ENCODE results near the gene ARVCF. TPM values are rescaled to one million over a fixed set of nuclear protein-coding genes. Genes with fewer than 3 reads are reported as not detected.

The ARVCF gene
- total and polyA plus RNA-seq, 4 donors, result 10.0 to 23.4 (median 16.6) TPM

DNA sequence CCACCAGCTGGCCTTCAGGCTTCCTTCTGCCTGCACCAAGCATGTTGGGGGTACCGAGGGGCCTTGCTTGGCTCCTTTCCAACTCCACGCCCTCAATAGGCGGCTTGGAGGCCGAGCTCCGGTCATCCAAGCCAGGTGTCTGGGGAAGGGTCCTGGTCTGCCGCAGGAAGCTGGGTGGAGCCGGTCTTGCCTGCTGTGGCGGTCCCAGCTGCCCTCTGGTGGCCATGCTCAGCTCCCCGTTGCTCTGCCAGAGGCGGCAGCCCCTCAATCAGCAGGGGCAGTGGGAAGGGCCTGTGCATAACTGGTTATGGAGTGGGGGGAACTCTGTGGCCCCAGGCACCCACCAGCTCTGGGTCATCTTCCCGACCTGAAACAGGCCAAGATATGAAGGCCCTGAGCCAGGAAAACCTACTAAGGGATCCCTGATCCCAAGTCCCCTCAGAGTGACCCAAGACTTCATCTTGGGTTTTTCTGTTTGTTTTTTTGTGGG is 3.2 kb downstream of the ARVCF start:
- Histone ChIP-seq H3K9ac (ENCODE audit: insufficient read depth in 1 of 2, low read length in 2 of 2) (no peak overlapping the region), H3K4me3 (no peak overlapping the region), H3K27me3 (ENCODE audit: control insufficient read depth in 3 of 3, insufficient read depth in 3 of 3, low read length in 2 of 3) (peaks cover 0 to 17% (median 13%) of the 10 kb centered on the region in 3 donors), H3K9me3 (ENCODE audit: control insufficient read depth in 4 of 4, insufficient read depth in 3 of 4, low read length in 3 of 4) (no peaks in the 10 kb centered on the region), H3K27ac (ENCODE audit: low read depth in 1 of 2, low read length in 1 of 2) (no peak overlapping the region), H3K36me3 (ENCODE audit: control insufficient read depth in 4 of 4, insufficient read depth in 4 of 4, low read length in 4 of 4) (no peaks in the 10 kb centered on the region), H3K4me1 (ENCODE audit: control insufficient read depth in 5 of 5, insufficient read depth in 5 of 5, low read length in 5 of 5) (peaks cover 0 to 12% (median 6%) of the 10 kb centered on the region in 5 donors)
- WGBS, 2 donors, result 2 to 14% methylated on average over 11 of the region's 11 CpGs
- TF ChIP-seq, protein P1, sequence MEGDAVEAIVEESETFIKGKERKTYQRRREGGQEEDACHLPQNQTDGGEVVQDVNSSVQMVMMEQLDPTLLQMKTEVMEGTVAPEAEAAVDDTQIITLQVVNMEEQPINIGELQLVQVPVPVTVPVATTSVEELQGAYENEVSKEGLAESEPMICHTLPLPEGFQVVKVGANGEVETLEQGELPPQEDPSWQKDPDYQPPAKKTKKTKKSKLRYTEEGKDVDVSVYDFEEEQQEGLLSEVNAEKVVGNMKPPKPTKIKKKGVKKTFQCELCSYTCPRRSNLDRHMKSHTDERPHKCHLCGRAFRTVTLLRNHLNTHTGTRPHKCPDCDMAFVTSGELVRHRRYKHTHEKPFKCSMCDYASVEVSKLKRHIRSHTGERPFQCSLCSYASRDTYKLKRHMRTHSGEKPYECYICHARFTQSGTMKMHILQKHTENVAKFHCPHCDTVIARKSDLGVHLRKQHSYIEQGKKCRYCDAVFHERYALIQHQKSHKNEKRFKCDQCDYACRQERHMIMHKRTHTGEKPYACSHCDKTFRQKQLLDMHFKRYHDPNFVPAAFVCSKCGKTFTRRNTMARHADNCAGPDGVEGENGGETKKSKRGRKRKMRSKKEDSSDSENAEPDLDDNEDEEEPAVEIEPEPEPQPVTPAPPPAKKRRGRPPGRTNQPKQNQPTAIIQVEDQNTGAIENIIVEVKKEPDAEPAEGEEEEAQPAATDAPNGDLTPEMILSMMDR (IDR thresholded peaks at IDR 0.05; ENCODE audit: control extremely low read depth, extremely low read depth), result peak; percentile 72
- ATAC-seq (ENCODE audit: insufficient read depth, low FRiP score) (no peak), DNase-seq (peak; percentile 70 to 83 (median 80))

DNA sequence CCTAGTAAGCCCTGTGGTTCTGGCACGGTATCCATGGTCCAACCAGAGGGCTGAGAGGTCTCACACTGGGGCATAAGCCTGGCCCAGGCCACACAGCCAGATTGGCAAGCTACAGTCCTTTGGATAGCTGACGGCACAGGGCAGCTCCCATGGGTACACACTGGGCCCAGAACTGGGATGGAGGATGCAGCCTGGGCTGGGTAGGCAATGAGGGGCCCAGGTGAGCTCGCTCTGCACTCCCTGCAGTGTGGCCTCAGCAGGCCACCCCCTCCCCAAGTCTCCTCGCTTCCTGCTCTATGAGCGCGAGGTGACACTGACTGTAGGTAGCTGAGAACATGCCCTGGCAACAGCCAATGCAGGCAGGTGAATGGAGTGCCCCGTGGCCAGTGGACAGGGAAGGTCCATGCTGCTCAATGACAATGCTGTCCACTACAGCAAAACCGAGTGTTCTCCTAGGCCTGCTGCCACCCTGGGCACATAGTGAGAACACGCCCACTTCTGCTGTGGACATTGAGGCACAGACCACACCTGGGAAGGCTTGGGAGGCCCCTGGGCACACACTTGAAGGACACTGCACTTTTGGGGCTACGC is 3.8 kb downstream of the ARVCF start:
- Histone ChIP-seq H3K36me3 (ENCODE audit: control insufficient read depth in 4 of 4, insufficient read depth in 4 of 4, low read length in 4 of 4) (no peaks in the 10 kb centered on the region), H3K27me3 (ENCODE audit: control insufficient read depth in 3 of 3, insufficient read depth in 3 of 3, low read length in 2 of 3) (peaks cover 0 to 16% (median 9%) of the 10 kb centered on the region in 3 donors), H3K4me1 (ENCODE audit: control insufficient read depth in 5 of 5, insufficient read depth in 5 of 5, low read length in 5 of 5) (peaks cover 0 to 12% (median 6%) of the 10 kb centered on the region in 5 donors), H3K9me3 (ENCODE audit: control insufficient read depth in 4 of 4, insufficient read depth in 3 of 4, low read length in 3 of 4) (no peaks in the 10 kb centered on the region), H3K4me3 (no peak overlapping the region), H3K9ac (ENCODE audit: insufficient read depth in 1 of 2, low read length in 2 of 2) (no peak overlapping the region), H3K27ac (ENCODE audit: low read depth in 1 of 2, low read length in 1 of 2) (no peak overlapping the region)
- no peak for DNase-seq
- no peak for ATAC-seq (ENCODE audit: insufficient read depth, low FRiP score)
- TF ChIP-seq, protein P1 (IDR thresholded peaks at IDR 0.05; ENCODE audit: control extremely low read depth, extremely low read depth), result no peak
- WGBS, 2 donors, result 86 to 92% methylated on average over 10 of the region's 10 CpGs

DNA sequence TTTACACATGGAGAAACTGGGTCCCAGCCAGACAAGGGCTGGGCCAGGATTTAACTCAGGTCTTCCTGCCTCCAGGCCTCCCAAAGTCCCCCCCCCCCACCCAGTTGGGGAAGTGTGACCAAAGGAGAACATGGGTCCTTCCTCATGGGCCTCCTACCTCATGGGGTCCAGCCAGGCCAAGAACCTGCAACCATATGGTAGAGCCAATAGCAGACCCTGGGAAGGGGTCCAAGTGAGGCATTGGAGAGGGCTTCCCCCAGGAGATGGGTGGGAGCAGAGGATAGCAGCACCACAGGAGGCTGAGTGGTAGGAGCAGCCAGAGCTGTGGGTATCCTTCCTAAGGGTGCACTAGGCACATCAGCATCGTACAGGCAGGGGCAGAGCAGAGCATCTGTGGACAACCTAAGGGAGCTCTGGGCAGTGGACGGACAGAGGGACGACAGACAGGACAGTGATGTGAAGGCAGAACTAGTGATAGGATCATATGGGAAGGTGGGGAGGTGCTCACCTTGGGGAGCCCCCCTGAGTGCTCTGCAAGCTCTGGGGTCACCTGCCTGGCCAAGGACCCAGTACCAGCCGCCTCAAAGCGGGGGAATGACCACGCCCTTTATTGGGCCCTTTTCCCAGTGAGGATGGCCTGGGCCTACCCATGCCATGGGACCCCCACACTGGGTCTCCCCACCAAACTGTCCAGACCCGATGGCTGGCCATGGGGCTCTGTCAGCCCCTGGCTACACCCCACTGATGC is 4.5 kb downstream of the ARVCF start:
- 97% methylated on average over 6 to 7 of the region's 7 CpGs for WGBS, 2 donors
- no peaks in the 10 kb centered on the region for H3K36me3 ChIP-seq (ENCODE audit: control insufficient read depth in 4 of 4, insufficient read depth in 4 of 4, low read length in 4 of 4)
- no peak for ATAC-seq (ENCODE audit: insufficient read depth, low FRiP score)
- H3K27ac ChIP-seq (ENCODE audit: low read depth in 1 of 2, low read length in 1 of 2), result no peak overlapping the region
- H3K4me3 ChIP-seq, result no peak overlapping the region
- peaks cover 0 to 1% (median 0%) of the 10 kb centered on the region in 4 donors for H3K9me3 ChIP-seq (ENCODE audit: control insufficient read depth in 4 of 4, insufficient read depth in 3 of 4, low read length in 3 of 4)
- no peak for DNase-seq
- no peak overlapping the region for H3K9ac ChIP-seq (ENCODE audit: insufficient read depth in 1 of 2, low read length in 2 of 2)
- TF ChIP-seq, protein P1 (IDR thresholded peaks at IDR 0.05; ENCODE audit: control extremely low read depth, extremely low read depth), result no peak
- H3K4me1 ChIP-seq (ENCODE audit: control insufficient read depth in 5 of 5, insufficient read depth in 5 of 5, low read length in 5 of 5), result peaks cover 0 to 10% (median 4%) of the 10 kb centered on the region in 5 donors
- H3K27me3 ChIP-seq (ENCODE audit: control insufficient read depth in 3 of 3, insufficient read depth in 3 of 3, low read length in 2 of 3), result peaks cover 0 to 10% (median 5%) of the 10 kb centered on the region in 3 donors

Data from lung (tissue), 12 donors.